A549 (cell line): Measurements from ENCODE around the gene SEMA3E. TPM values are rescaled to one million over a fixed set of nuclear protein-coding genes. Genes with fewer than 3 reads are reported as not detected.
A peak's percentile ranks its signal among the peaks of the same experiment; 100 is the strongest.

ENCODE experiments used
- ATAC-seq, 2 experiments: fragments of 200-7000 bp in 1 of 2; fragments of >200 bp in 1 of 2; cut with Nextera tagmentation in 1 of 2; cut with Tn5 transposase in 1 of 2; 3 replicates each; pipeline versions ENCODE4 v1.8.0 to v1.9.1; 2018 to 2020; ENCODE audit warnings: mild to moderate bottlenecking in 1 of 2, moderate library complexity in 1 of 2
- CTCF ChIA-PET: fragments of 300-600 bp; sonication (Branson Sonifier 250); formaldehyde crosslinking; extraction: SDS; loops from one replicate; lab custom pipeline; 2021; ENCODE audit warnings: antibody characterized with exemption, inconsistent platforms; lab: Yijun Ruan, JAX
- POLR2A ChIA-PET: fragments of 350-600 bp; formaldehyde crosslinking; extraction: SDS; loops from one replicate; lab custom pipeline; 2021; ENCODE audit warnings: antibody characterized with exemption, inconsistent platforms; lab: Yijun Ruan, JAX
- DNase-seq, 2 experiments: peaks; one replicate each; pipeline versions ENCODE4 v3.0.0 to v3.0.0-alpha.2; 2011 to 2016; ENCODE audit warnings: low read depth in 1 of 2, low spot score in 1 of 2
- FAIRE-seq: peaks from 2 replicates; lab custom pipeline; 2011; peaks lifted over from hg19 to GRCh38; lab: Jason Lieb, UNC
- H3K27ac ChIP-seq, 2 experiments: fragments of >200 bp; sonication (Bioruptor Twin); formaldehyde crosslinking; 3 replicates each; pipeline ENCODE4 v1.5.1; 2016 to 2017
- H3K4me1 ChIP-seq: fragments of >200 bp; sonication (Bioruptor Twin); formaldehyde crosslinking; 3 replicates; pipeline ENCODE4 v1.6.1; 2016
- H3K4me2 ChIP-seq: fragments of >200 bp; sonication (Bioruptor Twin); formaldehyde crosslinking; 3 replicates; pipeline ENCODE4 v1.6.1; 2016
- H3K4me3 ChIP-seq: fragments of >200 bp; sonication (Bioruptor Twin); formaldehyde crosslinking; 3 replicates; pipeline ENCODE4 v1.5.1; 2016
- H3K9me3 ChIP-seq: fragments of >200 bp; sonication (Bioruptor Twin); formaldehyde crosslinking; 3 replicates; pipeline ENCODE4 v1.6.1; 2016
- BHLHE40 ChIP-seq: IDR thresholded peaks from 2 replicates; pipeline ENCODE4 v1.6.1; 2012; ENCODE audit warnings: low read depth, low read length, inconsistent platforms
- CBX2 ChIP-seq: fragments of 200-600 bp; sonication (generic); IDR thresholded peaks from 2 replicates; pipeline ENCODE4 v1.6.1; 2016; ENCODE audit warnings: low read depth, mild to moderate bottlenecking, borderline replicate concordance
- E2F6 ChIP-seq: IDR thresholded peaks from 2 replicates; pipeline ENCODE4 v1.6.1; 2012; ENCODE audit warnings: low read depth, borderline replicate concordance
- EHMT2 ChIP-seq: fragments of 200-600 bp; sonication (generic); IDR thresholded peaks from 2 replicates; pipeline ENCODE4 v1.6.1; 2016; ENCODE audit warnings: antibody characterized with exemption, low read depth, mild to moderate bottlenecking, moderate library complexity
- ESRRA ChIP-seq: fragments of 150-350 bp; IDR thresholded peaks from 2 replicates; pipeline ENCODE4 v1.6.1; 2014; ENCODE audit warnings: mild to moderate bottlenecking, low read length, borderline replicate concordance
- FOSB ChIP-seq: fragments of 250-450 bp; sonication (Bioruptor Pico); IDR thresholded peaks from 2 replicates; pipeline ENCODE4 v1.5.0; 2020; ENCODE audit warnings: mild to moderate bottlenecking, moderate library complexity
- HDAC2 ChIP-seq: fragments of 200-600 bp; sonication (generic); IDR thresholded peaks from 2 replicates; pipeline ENCODE4 v1.6.1; 2016
- HES2 ChIP-seq: fragments of >200 bp; sonication (Bioruptor Twin); formaldehyde crosslinking; IDR thresholded peaks from 2 replicates; pipeline ENCODE4 v1.6.1; 2016
- HOXA7 ChIP-seq: fragments of 250-450 bp; sonication (Bioruptor Pico); IDR thresholded peaks from 2 replicates; pipeline ENCODE4 v1.5.0; 2020; ENCODE audit warnings: mild to moderate bottlenecking, moderate library complexity
- HOXB5 ChIP-seq: fragments of 250-450 bp; sonication (Bioruptor Pico); IDR thresholded peaks from 2 replicates; pipeline ENCODE4 v1.5.0; 2020; ENCODE audit warnings: mild to moderate bottlenecking, moderate library complexity
- JUNB ChIP-seq: fragments of >200 bp; sonication (Bioruptor Twin); formaldehyde crosslinking; IDR thresholded peaks from 2 replicates; pipeline ENCODE4 v1.6.1; 2016
- KDM1A ChIP-seq: fragments of 200-600 bp; sonication (generic); IDR thresholded peaks from 2 replicates; pipeline ENCODE4 v1.6.1; 2016; ENCODE audit warnings: low read depth, mild to moderate bottlenecking
- MAFK ChIP-seq: fragments of 450-650 bp; IDR thresholded peaks from 2 replicates; pipeline ENCODE4 v1.6.1; 2014; ENCODE audit not compliant: partially characterized antibody
- MAZ ChIP-seq: fragments of 150-350 bp; IDR thresholded peaks from 2 replicates; pipeline ENCODE4 v1.6.1; 2014; ENCODE audit warnings: antibody characterized with exemption, low read depth, low read length, borderline replicate concordance
- NFE2L2 ChIP-seq: fragments of 150-350 bp; conservative IDR thresholded peaks from 2 replicates; pipeline ENCODE4 v1.6.1; 2014; ENCODE audit warnings: low read length
- NPAS2 ChIP-seq: fragments of 250-450 bp; sonication (Bioruptor Pico); IDR thresholded peaks from 2 replicates; pipeline ENCODE4 v1.8.0; 2022; ENCODE audit warnings: mild to moderate bottlenecking, moderate library complexity, borderline replicate concordance
- RAD21 ChIP-seq, 2 experiments: fragments of >200 bp in 1 of 2; sonication (Bioruptor Twin) in 1 of 2; formaldehyde crosslinking in 1 of 2; IDR thresholded peaks in 1 of 2; conservative IDR thresholded peaks in 1 of 2; 2 replicates in 1 of 2; 3 replicates in 1 of 2; pipeline ENCODE4 v1.6.1; 2012 to 2018; ENCODE audit warnings: inconsistent platforms in 1 of 2
- REST ChIP-seq: fragments of 200-600 bp; sonication (generic); IDR thresholded peaks from 2 replicates; pipeline ENCODE4 v1.6.1; 2016; ENCODE audit warnings: antibody characterized with exemption, mild to moderate bottlenecking, moderate library complexity
- RFX5 ChIP-seq: fragments of 450-650 bp; IDR thresholded peaks from 2 replicates; pipeline ENCODE4 v1.7.1; 2014; ENCODE audit warnings: antibody characterized with exemption, mild to moderate bottlenecking, moderate library complexity
- ZNF302 ChIP-seq: fragments of 250-450 bp; sonication (Bioruptor Pico); IDR thresholded peaks from 2 replicates; pipeline ENCODE4 v1.9.0; 2021; ENCODE audit warnings: inconsistent platforms, mild to moderate bottlenecking, moderate library complexity
- WGBS: methylation state at CpG from one replicate; pipeline ENCODE4 v1.1.6; 2017; ENCODE audit errors: missing lambda C conversion rate; 5-methylcytosine and 5-hydroxymethylcytosine counted together
- polyA plus RNA-seq, 4 experiments: library from polyadenylated mRNA; depleted of rRNA in 3 of 4; stranded (reverse); fragments of >200 nt; fragmentation: RNase III in 1 of 4; extraction: RNeasy Plus Mini Kit Qiagen cat#74134 plus additional on column Dnase treatment in 1 of 4; gene quantifications; 2 replicates in 3 of 4; 3 replicates in 1 of 4; pipeline ENCODE4 v1.2.3, GENCODE V29; 2011 to 2017
- TF ChIP-seq, protein P1 (sequence below): fragments of 250-450 bp; sonication (Bioruptor Pico); IDR thresholded peaks from 2 replicates; pipeline ENCODE4 v1.5.0; 2021; ENCODE audit warnings: mild to moderate bottlenecking, moderate library complexity, borderline replicate concordance
- TF ChIP-seq, protein P2 (sequence below): IDR thresholded peaks from 2 replicates; pipeline ENCODE4 v1.6.1; 2012

Gene SEMA3E
- polyA plus RNA-seq, 2 of the 4 experiments (the other 2 are of a cell fraction): 1.4 to 2.3 TPM

- DNase-seq (peak in 1 of 2 experiments; percentile 4), FAIRE-seq (no peak), ATAC-seq (no peak)
- no peak overlapping the region for H3K27ac ChIP-seq
- no peak overlapping the region for H3K4me3 ChIP-seq
- CTCF ChIA-PET: no interaction called here
- TF ChIP-seq REST: no peak
- no peak for TF ChIP-seq MAFK
- no peaks in the 10 kb centered on the region for H3K9me3 ChIP-seq
- POLR2A ChIA-PET: no interaction called here
- 56% methylated on average over 3 of the region's 3 CpGs for WGBS
- no peak overlapping the region for H3K4me2 ChIP-seq
- no peaks in the 10 kb centered on the region for H3K4me1 ChIP-seq
These were observed 222.6 kb downstream of the SEMA3E start for GRCh38 chr7:83426325-83426724.

DNA sequence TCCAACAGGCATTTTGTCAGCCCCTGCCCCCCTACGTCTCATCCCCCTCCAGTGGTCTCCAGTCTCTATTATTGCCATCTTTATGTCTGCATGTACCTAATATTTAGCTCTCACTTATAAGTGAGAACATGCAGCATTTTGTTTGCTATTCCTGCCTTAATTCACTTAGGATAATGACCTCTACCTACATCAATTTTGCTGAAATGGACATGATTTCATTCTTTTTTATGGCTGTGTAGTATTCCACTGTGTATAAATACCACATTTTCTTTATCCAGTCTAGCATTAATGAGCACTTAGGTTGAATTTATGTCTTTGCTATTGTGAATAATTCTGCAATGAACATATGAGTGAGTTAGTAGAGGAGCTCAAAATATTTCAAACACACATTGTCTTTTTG lies 229.9 kb downstream of the SEMA3E start:
- H3K4me2 ChIP-seq: no peak overlapping the region
- DNase-seq (no peak), ATAC-seq (no peak), FAIRE-seq (no peak)
- no peaks in the 10 kb centered on the region for H3K4me1 ChIP-seq
- CTCF ChIA-PET: no interaction called here
- H3K27ac ChIP-seq: no peak overlapping the region
- TF ChIP-seq NPAS2 (CRISPR knock-in tag) (no peak), MAZ (no peak), BHLHE40 (no peak), JUNB (no peak), HOXB5 (CRISPR knock-in tag) (no peak), HDAC2 (no peak), E2F6 (no peak), FOSB (CRISPR knock-in tag) (no peak), ZNF302 (CRISPR knock-in tag) (no peak), CBX2 (no peak), EHMT2 (no peak), KDM1A (no peak), RAD21 (conservative IDR thresholded peaks at IDR 0.05 in 1 of 2, IDR thresholded peaks at IDR 0.05 in 1 of 2) (no peak), RFX5 (no peak), HES2 (no peak), HOXA7 (CRISPR knock-in tag) (no peak), NFE2L2 (no peak), ESRRA (no peak)
- TF ChIP-seq, protein P1, sequence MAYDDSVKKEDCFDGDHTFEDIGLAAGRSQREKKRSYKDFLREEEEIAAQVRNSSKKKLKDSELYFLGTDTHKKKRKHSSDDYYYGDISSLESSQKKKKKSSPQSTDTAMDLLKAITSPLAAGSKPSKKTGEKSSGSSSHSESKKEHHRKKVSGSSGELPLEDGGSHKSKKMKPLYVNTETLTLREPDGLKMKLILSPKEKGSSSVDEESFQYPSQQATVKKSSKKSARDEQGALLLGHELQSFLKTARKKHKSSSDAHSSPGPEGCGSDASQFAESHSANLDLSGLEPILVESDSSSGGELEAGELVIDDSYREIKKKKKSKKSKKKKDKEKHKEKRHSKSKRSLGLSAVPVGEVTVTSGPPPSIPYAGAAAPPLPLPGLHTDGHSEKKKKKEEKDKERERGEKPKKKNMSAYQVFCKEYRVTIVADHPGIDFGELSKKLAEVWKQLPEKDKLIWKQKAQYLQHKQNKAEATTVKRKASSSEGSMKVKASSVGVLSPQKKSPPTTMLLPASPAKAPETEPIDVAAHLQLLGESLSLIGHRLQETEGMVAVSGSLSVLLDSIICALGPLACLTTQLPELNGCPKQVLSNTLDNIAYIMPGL: no peak
- TF ChIP-seq, protein P2, sequence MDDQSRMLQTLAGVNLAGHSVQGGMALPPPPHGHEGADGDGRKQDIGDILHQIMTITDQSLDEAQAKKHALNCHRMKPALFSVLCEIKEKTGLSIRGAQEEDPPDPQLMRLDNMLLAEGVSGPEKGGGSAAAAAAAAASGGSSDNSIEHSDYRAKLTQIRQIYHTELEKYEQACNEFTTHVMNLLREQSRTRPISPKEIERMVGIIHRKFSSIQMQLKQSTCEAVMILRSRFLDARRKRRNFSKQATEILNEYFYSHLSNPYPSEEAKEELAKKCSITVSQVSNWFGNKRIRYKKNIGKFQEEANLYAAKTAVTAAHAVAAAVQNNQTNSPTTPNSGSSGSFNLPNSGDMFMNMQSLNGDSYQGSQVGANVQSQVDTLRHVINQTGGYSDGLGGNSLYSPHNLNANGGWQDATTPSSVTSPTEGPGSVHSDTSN: no peak
- TF ChIP-seq, all 56 proteins: peak for 0
- no peaks in the 10 kb centered on the region for H3K9me3 ChIP-seq
- 56% methylated on average over 1 of the region's 1 CpG for WGBS
- no peak overlapping the region for H3K4me3 ChIP-seq
- POLR2A ChIA-PET: no interaction called here
